Heart right ventricle (tissue), 16 donors: ENCODE data around the gene PAPPA. TPM values are rescaled to one million over a fixed set of nuclear protein-coding genes. Genes with fewer than 3 reads are reported as not detected.

Experiments
- ATAC-seq, 8 donors: fragments of 200-7000 bp; cut with Tn5 transposase; one replicate each; pipeline ENCODE4 v1.9.1; 2020; ENCODE audit warnings: mild to moderate bottlenecking in 8 of 8, moderate library complexity in 8 of 8, moderate number of reproducible peaks in 1 of 8
- DNase-seq, 2 donors: peaks; one replicate each; pipeline ENCODE4 v3.0.0-alpha.2; 2020
- H3K27ac ChIP-seq, 10 donors: fragments of 200-600 bp; sonication (generic) in 2 of 10; one replicate each; pipeline versions ENCODE4 v1.5.0 to v1.8.0; 2020 to 2022; ENCODE audit warnings: mild to moderate bottlenecking in 3 of 10
- H3K27me3 ChIP-seq, 7 donors: fragments of 200-600 bp; one replicate each; pipeline ENCODE4 v1.8.0; 2021 to 2022; ENCODE audit warnings: mild to moderate bottlenecking in 2 of 7
- H3K36me3 ChIP-seq, 9 donors: fragments of 200-600 bp; sonication (generic) in 1 of 9; one replicate each; pipeline versions ENCODE4 v1.5.0 to v1.8.0; 2020 to 2022; ENCODE audit warnings: mild to moderate bottlenecking in 2 of 9
- H3K4me1 ChIP-seq, 9 donors: fragments of 200-600 bp; sonication (generic) in 1 of 9; one replicate each; pipeline versions ENCODE4 v1.5.0 to v1.8.0; 2020 to 2022; ENCODE audit warnings: mild to moderate bottlenecking in 4 of 9
- H3K4me3 ChIP-seq, 10 donors: fragments of 200-600 bp; sonication (generic) in 2 of 10; one replicate each; pipeline versions ENCODE4 v1.5.0 to v1.8.0; 2020 to 2022; ENCODE audit warnings: mild to moderate bottlenecking in 7 of 10, moderate library complexity in 2 of 10
- H3K9me3 ChIP-seq, 11 donors: fragments of 200-600 bp in 10 of 11; sonication (generic) in 2 of 11; one replicate each; pipeline versions ENCODE4 v1.5.0 to v1.8.0; 2013 to 2022; ENCODE audit warnings: mild to moderate bottlenecking in 2 of 11, control low read depth in 1 of 11, moderate library complexity in 1 of 11
- WGBS, 2 donors: extraction: QIAGEN DNeasy Blood & Tissue Kit; methylation state at CpG; one replicate each; pipeline ENCODE4 v1.1.7; 2013; ENCODE audit warnings: inconsistent platforms in 1 of 2; 5-methylcytosine and 5-hydroxymethylcytosine counted together
- intact Hi-C, 10 donors: fragments of 100-400 bp; cut with DNase I; formaldehyde crosslinking; loops; one replicate each; pipeline versions ENCODE4 v1.11.1 to v1.14.2; 2022
- polyA plus RNA-seq, 2 donors: library from polyadenylated mRNA; stranded (reverse); fragments of 200-250 nt; gene quantifications; one replicate each; pipeline ENCODE4 v1.2.3, GENCODE V29; 2013
- total RNA-seq, 10 donors: library from RNA; stranded (reverse); fragmentation: NEBNext Ultra II Directional in 3 of 10; extraction: Animal tissue kit (Norgen Biotek cat#: 25700) in 3 of 10; gene quantifications; one replicate each; pipeline versions ENCODE4 v1.2.1 to v1.2.4, GENCODE V29; 2021 to 2023
- TF ChIP-seq, protein P1 (sequence below), 9 donors: fragments of 200-600 bp; sonication (generic) in 2 of 9; IDR thresholded peaks; one replicate each; pipeline versions ENCODE4 v1.5.0 to v1.8.0; 2021 to 2022; ENCODE audit warnings: antibody characterized with exemption in 9 of 9, mild to moderate bottlenecking in 5 of 9, moderate library complexity in 1 of 9
- donor health status: Arrhythmogenic right ventricular cardiomyopathy.
- donor health status: ischemic (EF 13 %, LVEDD 7.1; RV severe dilation, severe dysfunction).
- donor health status: healthy with polysubstance abuse.
- donor health status: DM: no; HTN: yes; CAD: no.
- donor health status: DM: no; HTN: no; CAD: no.
- donor health status: ischemic (EF 25% LVEDD 6.9; RV normal size, moderate dysfunction).
- donor health status: ischemic (EF 25% LVEDD 5.7; RV mildly dilated, moderate dysfunction).
- donor health status: healthy.
- donor health status: DM: yes; HTN: yes; CAD: no.
- donor health status: Ischemic cardiomyopathy.
- donor health status: ischemic (EF 35%, LVEDD 5.7; RV mildly dilated, moderate dysfunction).
- donor health status: nonischemic (EF 11% LVEDD 7.7; RV severe dilation, severe dysfunction).
- donor health status: DM: yes; HTN: yes; CAD: no.
- donor health status: PGD.
- donor health status: ischemic (EF 29% LVEDD 5.4; RV normal size, mild dysfunction).
- donor health status: nonischemic (EF 23%, LVEDD 6.1; RV moderate dilation, normal function).

Gene PAPPA
- total and polyA plus RNA-seq, 12 donors: 0.15 to 3.4 (median 1.2) TPM

DNA sequence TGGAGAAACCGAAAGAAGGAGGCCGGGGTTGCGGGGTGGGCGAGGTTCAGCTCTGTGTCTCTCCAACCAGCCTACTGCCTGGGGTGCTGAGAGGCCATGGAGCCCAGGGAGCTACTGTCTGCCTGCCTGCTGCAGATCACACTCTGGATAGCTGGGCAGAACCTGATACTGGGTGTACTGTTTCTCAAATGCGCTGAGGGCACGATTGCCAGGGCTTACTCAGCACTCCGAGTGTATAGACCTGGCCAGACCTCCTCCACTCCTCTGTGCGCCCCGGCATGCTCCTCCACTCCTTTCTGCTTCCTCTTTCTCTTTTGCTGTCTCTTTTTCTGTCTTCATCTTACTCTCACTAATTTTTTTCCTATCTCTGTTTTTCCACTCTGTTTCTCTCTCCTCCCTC is 215.1 kb downstream of the PAPPA start:
- Histone ChIP-seq H3K4me3 (no peak overlapping the region), H3K36me3 (no peaks in the 10 kb centered on the region), H3K27me3 (no peaks in the 10 kb centered on the region), H3K9me3 (no peaks in the 10 kb centered on the region), H3K27ac (no peak overlapping the region), H3K4me1 (peaks cover 0 to 18% (median 8%) of the 10 kb centered on the region in 9 donors)
- ATAC-seq (no peak), DNase-seq (no peak)
- WGBS, 2 donors: 92 to 94% methylated on average over 9 of the region's 9 CpGs
- TF ChIP-seq, protein P1, sequence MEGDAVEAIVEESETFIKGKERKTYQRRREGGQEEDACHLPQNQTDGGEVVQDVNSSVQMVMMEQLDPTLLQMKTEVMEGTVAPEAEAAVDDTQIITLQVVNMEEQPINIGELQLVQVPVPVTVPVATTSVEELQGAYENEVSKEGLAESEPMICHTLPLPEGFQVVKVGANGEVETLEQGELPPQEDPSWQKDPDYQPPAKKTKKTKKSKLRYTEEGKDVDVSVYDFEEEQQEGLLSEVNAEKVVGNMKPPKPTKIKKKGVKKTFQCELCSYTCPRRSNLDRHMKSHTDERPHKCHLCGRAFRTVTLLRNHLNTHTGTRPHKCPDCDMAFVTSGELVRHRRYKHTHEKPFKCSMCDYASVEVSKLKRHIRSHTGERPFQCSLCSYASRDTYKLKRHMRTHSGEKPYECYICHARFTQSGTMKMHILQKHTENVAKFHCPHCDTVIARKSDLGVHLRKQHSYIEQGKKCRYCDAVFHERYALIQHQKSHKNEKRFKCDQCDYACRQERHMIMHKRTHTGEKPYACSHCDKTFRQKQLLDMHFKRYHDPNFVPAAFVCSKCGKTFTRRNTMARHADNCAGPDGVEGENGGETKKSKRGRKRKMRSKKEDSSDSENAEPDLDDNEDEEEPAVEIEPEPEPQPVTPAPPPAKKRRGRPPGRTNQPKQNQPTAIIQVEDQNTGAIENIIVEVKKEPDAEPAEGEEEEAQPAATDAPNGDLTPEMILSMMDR (IDR thresholded peaks at IDR 0.05): no peak
- intact Hi-C loops: loop anchor here in 1 of 10 donors (10.0 kb wide), 1 partner anchor 204 kb away; no protein-coding TSS in a partner anchor

DNA sequence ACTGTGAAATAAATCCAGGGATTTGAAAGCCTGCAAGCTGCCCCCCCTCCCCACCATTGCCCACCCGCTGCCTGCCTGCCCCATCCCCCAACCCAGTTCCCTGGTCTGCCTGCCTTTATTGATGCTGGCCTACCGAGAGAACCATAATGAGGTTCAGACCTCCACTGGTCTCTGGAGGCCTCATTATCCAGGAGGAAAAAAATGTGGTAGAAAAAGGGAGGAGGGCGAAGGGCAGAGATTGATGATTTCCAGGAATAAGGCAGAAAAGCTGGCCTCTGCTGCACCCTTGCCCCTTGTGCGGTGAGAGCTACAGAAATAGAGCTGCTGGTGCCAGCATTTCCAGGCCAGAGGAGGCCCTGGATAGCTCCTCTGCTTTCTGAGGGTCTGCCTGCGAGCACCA is 216.1 kb downstream of the PAPPA start:
- Histone ChIP-seq H3K27ac (no peak overlapping the region), H3K36me3 (no peaks in the 10 kb centered on the region), H3K4me1 (peaks cover 0 to 13% (median 6%) of the 10 kb centered on the region in 9 donors), H3K27me3 (no peaks in the 10 kb centered on the region), H3K9me3 (no peaks in the 10 kb centered on the region), H3K4me3 (no peak overlapping the region)
- intact Hi-C loops: loop anchor here in 1 of 10 donors (10.0 kb wide), 1 partner anchor 205 kb away; no protein-coding TSS in a partner anchor
- no peak for DNase-seq
- TF ChIP-seq, protein P1 (IDR thresholded peaks at IDR 0.05): no peak
- no peak for ATAC-seq
- 79 to 84% methylated on average over 5 of the region's 5 CpGs for WGBS, 2 donors

DNA sequence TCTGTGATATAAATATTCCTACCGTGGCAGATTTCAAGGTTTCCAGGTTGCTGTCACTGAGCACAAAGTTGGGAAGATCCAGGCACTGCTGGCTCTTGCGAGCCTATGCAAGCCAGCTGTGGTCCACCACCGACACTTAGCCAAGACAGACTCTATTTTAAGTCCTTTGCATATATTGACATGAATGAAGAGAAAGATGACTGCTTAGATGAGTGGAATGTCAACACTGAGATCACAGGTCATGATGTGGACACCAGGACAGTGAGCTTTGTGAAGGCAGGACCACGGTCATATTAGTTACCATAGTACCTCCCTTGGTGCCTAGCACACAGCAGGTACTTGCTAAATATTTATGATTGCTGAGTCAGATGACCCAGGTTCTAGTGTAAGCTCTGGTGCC is 217.0 kb downstream of the PAPPA start:
- intact Hi-C loops: no loop called here
- Histone ChIP-seq H3K9me3 (no peaks in the 10 kb centered on the region), H3K4me3 (no peak overlapping the region), H3K4me1 (peaks cover 0 to 4% (median 0%) of the 10 kb centered on the region in 9 donors), H3K36me3 (no peaks in the 10 kb centered on the region), H3K27me3 (no peaks in the 10 kb centered on the region), H3K27ac (no peak overlapping the region)
- ATAC-seq (no peak), DNase-seq (no peak)
- TF ChIP-seq, protein P1 (IDR thresholded peaks at IDR 0.05): no peak
- 71 to 78% methylated on average over 4 of the region's 4 CpGs for WGBS, 2 donors

DNA sequence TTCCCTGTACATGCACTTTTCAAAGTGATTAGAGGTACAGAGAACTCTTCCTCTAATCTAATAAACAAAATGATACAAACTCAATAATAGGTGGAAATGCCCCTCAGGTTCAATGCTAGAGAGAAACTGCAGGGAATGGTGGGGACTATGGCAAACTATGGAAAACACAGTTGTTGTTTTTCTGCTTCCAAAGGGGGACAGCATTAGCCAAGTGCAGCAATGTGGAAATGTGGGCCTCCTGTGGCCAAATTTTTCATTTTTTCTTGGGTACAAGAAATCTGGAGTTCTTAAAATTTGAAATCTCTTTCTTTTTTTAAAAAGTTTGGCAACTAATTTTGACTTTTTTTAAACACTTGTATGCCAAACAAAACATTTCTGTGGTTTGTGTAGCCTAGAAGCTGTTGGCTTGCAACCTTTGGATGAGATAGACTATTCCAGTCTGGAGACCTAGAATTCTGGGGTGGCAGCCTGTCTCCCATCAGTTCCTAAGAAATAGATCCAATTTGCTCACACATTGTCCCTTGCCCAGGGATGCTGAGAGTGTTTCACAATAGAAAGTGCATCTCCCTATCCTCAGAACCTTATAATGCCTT is 218.6 kb downstream of the PAPPA start:
- Histone ChIP-seq H3K4me1 (peaks cover 0 to under 1% (median 0%) of the 10 kb centered on the region in 9 donors), H3K27me3 (no peaks in the 10 kb centered on the region), H3K9me3 (no peaks in the 10 kb centered on the region), H3K36me3 (no peaks in the 10 kb centered on the region), H3K27ac (no peak overlapping the region), H3K4me3 (no peak overlapping the region)
- DNase-seq (no peak), ATAC-seq (peak in 5 of 8 donors; percentile 37 to 56 (median 49))
- TF ChIP-seq, protein P1 (IDR thresholded peaks at IDR 0.05): no peak
- intact Hi-C loops: no loop called here
